Stimulated activated CD4-positive, alpha-beta T cell treated with anti-CD3 and anti-CD28 coated beads, Interleukin-15, amount 100 ng/mL, for 48 hours (primary cell): ENCODE data around the gene MSANTD3.
"Not testable (repeated sequence)": the region's sequence is repeated elsewhere in the genome, so short reads cannot be mapped to it uniquely, and the experiment has no call there.

Experiments
- DNase-seq, 2 donors: peaks; one replicate each; pipeline ENCODE4 v3.0.0-alpha.2; 2020; ENCODE audit warnings: low read depth in 2 of 2

The MSANTD3 gene

GRCh38 chr9:100426530-100427365, at the start of gene MSANTD3:
Gene MSANTD3 (plus strand): TSS chr9:100427143. CDS start chr9:100441939, 14,796 bp downstream.
- peak; percentile 2 to 32 for DNase-seq

GRCh38 chr9:100379862-100380261, 47.1 kb upstream of the MSANTD3 start:
- no peak for DNase-seq

GRCh38 chr9:100392989-100393388, 34.0 kb upstream of the MSANTD3 start:
- not testable (repeated sequence) for DNase-seq

GRCh38 chr9:100394032-100394695, 32.8 kb upstream of the MSANTD3 start:
- no peak for DNase-seq

- no peak for DNase-seq
Measured at GRCh38 chr9:100394816-100395215, 32.1 kb upstream of the MSANTD3 start.

- DNase-seq, result no peak
Measured at GRCh38 chr9:100396769-100397168, 30.2 kb upstream of the MSANTD3 start.

GRCh38 chr9:100397529-100398266, 29.2 kb upstream of the MSANTD3 start:
- DNase-seq, result no peak

GRCh38 chr9:100401042-100401441, 25.9 kb upstream of the MSANTD3 start:
- no peak for DNase-seq

GRCh38 chr9:100406962-100407361, 20.0 kb upstream of the MSANTD3 start:
- no peak for DNase-seq

- DNase-seq, result no peak
Measured at GRCh38 chr9:100408546-100409175, 18.3 kb upstream of the MSANTD3 start.

GRCh38 chr9:100409176-100409556, 17.8 kb upstream of the MSANTD3 start:
- no peak for DNase-seq

- DNase-seq, result peak; percentile 82 to 86
Measured at GRCh38 chr9:100411472-100412283, 15.3 kb upstream of the MSANTD3 start.

GRCh38 chr9:100413839-100414420, 13.0 kb upstream of the MSANTD3 start:
- DNase-seq, result no peak

- no peak for DNase-seq
Measured at GRCh38 chr9:100417815-100418214, 9.1 kb upstream of the MSANTD3 start.

- no peak for DNase-seq
Measured at GRCh38 chr9:100419166-100419565, 7.8 kb upstream of the MSANTD3 start.

- DNase-seq, result not testable (repeated sequence)
Measured at GRCh38 chr9:100421116-100421515, 5.8 kb upstream of the MSANTD3 start.

- no peak for DNase-seq
Measured at GRCh38 chr9:100425758-100426157, 1.2 kb upstream of the MSANTD3 start.

GRCh38 chr9:100426189-100426529, 784 bp upstream of the MSANTD3 start:
- DNase-seq, result no peak

- DNase-seq, result peak; percentile 1 to 2
Measured at GRCh38 chr9:100427366-100428263, 672 bp downstream of the MSANTD3 start.
